NCI-H774 (cell line): ENCODE measurements around the gene ANKFN1.

Experiments used
- DNase-seq: peaks from one replicate; lab custom pipeline; 2025; lab: John Stamatoyannopoulos, UW

ANKFN1 gene

DNA sequence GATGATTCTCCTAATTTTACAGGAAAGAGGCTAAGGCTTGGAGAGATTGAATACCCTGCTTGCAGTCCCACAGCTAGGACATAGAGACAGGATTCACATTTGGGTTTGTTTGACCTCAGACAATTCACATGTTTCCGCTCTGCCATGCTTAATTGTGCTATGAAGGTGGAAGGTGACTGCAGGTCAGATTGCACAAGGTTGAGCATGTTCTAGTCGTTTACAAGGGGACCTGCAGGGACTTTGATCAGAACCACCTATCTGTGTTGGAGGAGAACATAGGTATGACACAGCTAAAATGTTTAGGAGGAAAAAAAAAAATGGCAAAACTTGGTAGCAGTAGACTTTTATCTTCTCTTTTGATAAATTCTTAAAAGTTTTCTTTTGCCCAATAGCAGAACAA is 4.9 kb upstream of the ANKFN1 start:
- DNase-seq: no peak

GRCh38 chr17:56149266-56150036 is 3.8 kb upstream of the ANKFN1 start:
- no peak for DNase-seq

GRCh38 chr17:56150649-56151048 is 2.6 kb upstream of the ANKFN1 start:
- no peak for DNase-seq

- no peak for DNase-seq
These were observed 4.6 kb downstream of the ANKFN1 start for GRCh38 chr17:56157845-56158244.

GRCh38 chr17:56158344-56158743 is 5.1 kb downstream of the ANKFN1 start:
- no peak for DNase-seq

GRCh38 chr17:56158915-56159825 is 5.9 kb downstream of the ANKFN1 start:
- no peak for DNase-seq

GRCh38 chr17:56159826-56160380 is 6.6 kb downstream of the ANKFN1 start:
- no peak for DNase-seq

DNA sequence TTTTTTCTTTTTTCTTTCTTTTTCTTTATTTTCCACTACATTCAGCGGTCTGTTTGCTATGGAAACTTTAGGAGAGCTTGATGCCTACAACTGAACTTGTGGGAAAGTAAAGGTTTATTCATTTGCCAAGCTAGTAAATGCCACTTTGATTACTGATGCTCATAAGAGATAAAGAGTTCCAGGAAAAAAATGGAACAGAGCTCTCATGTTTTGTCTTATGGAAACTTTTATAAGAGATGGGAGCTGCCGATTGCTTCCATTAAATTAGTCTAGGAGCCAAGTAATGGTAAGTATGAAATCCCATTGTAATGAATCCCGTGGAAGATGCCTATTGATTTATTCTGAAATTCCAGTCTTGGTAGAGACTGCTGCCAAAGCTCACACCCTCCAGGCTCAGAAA is 7.1 kb downstream of the ANKFN1 start:
- DNase-seq: no peak

- DNase-seq: no peak
These were observed 11.9 kb downstream of the ANKFN1 start for GRCh38 chr17:56165072-56165641.

- DNase-seq: no peak
These were observed 14.2 kb downstream of the ANKFN1 start for GRCh38 chr17:56167491-56167890.

GRCh38 chr17:56169621-56170020 is 16.3 kb downstream of the ANKFN1 start:
- no peak for DNase-seq

GRCh38 chr17:56171186-56171959 is 18.1 kb downstream of the ANKFN1 start:
- no peak for DNase-seq

- no peak for DNase-seq
These were observed 19.3 kb downstream of the ANKFN1 start for GRCh38 chr17:56172517-56172982.

- DNase-seq: no peak
These were observed 19.8 kb downstream of the ANKFN1 start for GRCh38 chr17:56173026-56173425.

DNA sequence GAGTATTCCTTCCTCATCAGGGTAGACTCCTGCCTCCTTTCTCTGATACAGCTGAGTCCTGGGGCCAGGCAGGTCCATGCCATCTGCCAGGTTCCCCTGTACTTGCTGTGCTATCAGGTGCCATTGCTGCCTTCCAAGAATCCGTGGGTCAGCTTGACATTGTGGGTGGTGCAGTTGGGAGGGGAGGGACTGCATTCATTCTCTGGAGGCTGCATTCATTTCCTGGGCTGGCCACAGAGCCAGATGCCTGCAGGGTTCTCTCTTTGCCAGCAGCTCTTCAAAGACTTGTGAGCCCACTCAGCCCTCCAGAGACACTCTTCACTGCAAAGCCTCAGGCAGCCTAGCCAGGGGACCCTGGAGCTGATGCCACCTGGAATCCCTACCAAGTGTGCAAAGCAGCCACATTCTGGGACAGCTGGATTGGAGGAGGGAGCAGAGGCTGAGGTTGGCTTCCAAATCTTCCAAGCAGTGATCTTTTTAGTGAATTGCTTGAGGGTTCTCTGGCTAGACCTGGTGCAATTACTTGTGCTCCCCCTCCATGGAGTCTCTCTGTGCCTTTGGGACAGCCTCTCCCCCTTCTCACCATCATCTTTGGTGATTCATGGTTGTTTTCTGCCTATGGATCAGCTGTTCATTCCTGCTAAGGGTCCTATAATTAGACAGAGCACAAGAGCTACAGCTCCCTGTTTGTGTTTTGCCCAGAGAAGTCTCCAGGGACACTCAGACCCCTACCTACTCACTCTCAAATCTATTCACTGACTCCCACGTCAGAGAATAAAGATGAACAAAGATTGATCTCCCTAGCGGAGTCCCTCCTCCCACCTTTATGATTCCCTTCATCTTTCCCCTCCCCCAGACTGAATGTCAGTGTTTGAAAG is 20.9 kb downstream of the ANKFN1 start:
- no peak for DNase-seq

DNA sequence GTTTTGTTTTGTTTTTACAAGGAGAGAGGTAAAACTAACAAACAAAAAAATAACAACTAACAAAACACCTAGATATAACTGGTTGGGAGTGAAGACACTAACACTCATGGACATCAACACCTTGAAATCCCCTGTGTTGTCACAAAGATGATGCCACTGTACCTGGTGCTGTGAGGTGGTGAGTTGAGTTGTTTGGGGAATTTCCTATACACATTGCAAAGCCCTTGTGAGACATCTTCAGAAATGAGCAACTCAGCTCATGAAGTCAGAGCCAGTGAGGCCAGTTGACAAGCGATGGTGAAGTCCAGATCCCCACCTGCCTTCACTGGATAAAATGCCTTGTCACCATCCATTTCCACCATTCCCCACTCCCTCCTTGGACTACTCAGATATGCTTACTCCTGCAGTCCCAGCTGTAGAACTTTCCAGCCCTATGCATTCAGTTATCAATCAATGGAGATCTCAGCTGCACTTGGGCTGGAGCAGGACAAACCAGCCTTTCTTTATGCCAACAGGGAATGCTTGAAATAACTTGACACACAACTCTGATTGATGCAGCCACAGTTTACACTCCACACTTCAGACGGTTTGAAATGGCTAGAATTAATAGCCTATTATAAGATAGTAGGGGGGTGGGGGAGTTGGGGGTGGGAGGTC is 22.2 kb downstream of the ANKFN1 start:
- no peak for DNase-seq

- no peak for DNase-seq
These were observed 22.8 kb downstream of the ANKFN1 start for GRCh38 chr17:56176091-56176490.

GRCh38 chr17:56177361-56177760 is 24.1 kb downstream of the ANKFN1 start:
- no peak for DNase-seq

DNA sequence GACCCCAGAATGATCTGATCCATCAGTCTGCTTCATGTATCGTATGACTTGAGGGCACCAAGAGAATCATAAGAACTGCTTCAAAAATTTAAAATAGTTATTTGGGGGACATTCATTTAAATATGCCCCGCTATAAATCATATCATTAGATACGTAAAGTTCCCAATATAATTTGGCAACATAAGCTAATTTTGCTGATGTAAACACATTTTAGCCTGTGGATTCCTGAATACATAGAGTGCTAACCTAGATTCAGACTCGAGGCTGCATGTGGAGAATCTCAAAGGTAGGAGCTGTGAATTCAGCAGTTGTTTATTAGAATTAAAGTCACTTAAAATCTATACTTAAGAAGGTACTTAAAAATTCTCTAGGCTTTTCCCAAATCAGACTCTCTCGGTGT is 24.9 kb downstream of the ANKFN1 start:
- no peak for DNase-seq

- no peak for DNase-seq
These were observed 28.8 kb downstream of the ANKFN1 start for GRCh38 chr17:56182081-56182480.
